Posterior cingulate gyrus (tissue), 11 donors: ENCODE results near the gene TNRC18.
A peak's percentile ranks its signal among the peaks of the same experiment; 100 is the strongest.

Experiments
- DNase-seq, 10 donors: peaks; one replicate each; pipeline versions ENCODE4 v3.0.0 to v3.0.0-alpha.2; 2020 to 2021; ENCODE audit warnings: mixed read lengths in 3 of 10
- intact Hi-C: fragments of 100-400 bp; cut with DNase I; formaldehyde crosslinking; loops from one replicate; pipeline ENCODE4 v1.15.1; 2023

TNRC18 gene

GRCh38 chr7:5452937-5453540, 29.4 kb upstream of the TNRC18 start:
- intact Hi-C loops = no loop called here
- DNase-seq = peak in 3 of 10 donors; percentile 33 to 91 (median 77)

DNA sequence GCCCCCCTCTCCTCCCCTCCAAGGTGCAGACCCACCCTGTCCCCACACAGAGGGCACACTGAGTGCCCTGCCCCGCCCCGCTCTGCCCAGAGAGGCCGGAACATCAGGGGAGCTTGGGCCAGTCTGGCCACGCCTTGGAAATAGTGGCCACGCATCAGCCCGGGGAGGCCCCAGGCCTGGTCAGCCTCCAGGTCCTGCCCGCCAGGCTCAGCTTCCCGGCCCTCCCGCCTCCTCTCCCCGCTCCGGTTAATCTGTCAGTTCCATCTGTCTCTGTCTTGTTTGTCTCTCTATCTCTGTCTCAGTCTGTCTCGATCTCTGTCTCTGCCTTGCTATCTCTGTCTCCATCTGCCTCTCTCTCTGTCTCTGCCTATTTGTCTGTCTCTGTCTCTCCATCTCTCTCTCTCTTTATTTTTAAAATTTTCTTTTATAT, 28.9 kb upstream of the TNRC18 start:
- DNase-seq = peak in 1 of 10 donors; percentile 40
- intact Hi-C loops = no loop called here

DNA sequence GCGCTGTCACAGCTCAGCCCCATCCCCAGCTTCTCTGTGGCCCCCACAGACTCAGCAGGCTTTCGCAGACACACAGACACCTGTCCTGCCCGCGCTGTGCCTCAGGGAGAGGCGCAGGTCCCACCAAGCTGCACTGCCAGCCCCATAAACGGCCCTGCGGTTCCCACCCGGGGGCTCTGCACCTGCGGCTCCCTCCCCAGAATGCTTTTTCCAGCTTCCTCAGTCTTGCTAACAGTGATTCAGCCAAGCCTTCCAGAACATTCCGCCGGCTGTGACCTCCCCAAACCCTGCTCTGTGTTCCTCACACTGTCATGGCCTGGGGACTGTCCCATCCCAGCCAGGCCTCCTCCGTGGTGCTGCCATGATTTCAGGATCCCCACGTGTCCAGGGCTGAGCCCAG, 27.8 kb upstream of the TNRC18 start:
- DNase-seq = no peak
- intact Hi-C loops = no loop called here

- intact Hi-C loops = loop anchor here (1.0 kb wide), 2 partner anchors 84 to 210 kb away; no protein-coding TSS in a partner anchor
- DNase-seq = peak in 9 of 10 donors; percentile 62 to 95 (median 69)
Observed at GRCh38 chr7:5450549-5451327, 27.1 kb upstream of the TNRC18 start.

DNA sequence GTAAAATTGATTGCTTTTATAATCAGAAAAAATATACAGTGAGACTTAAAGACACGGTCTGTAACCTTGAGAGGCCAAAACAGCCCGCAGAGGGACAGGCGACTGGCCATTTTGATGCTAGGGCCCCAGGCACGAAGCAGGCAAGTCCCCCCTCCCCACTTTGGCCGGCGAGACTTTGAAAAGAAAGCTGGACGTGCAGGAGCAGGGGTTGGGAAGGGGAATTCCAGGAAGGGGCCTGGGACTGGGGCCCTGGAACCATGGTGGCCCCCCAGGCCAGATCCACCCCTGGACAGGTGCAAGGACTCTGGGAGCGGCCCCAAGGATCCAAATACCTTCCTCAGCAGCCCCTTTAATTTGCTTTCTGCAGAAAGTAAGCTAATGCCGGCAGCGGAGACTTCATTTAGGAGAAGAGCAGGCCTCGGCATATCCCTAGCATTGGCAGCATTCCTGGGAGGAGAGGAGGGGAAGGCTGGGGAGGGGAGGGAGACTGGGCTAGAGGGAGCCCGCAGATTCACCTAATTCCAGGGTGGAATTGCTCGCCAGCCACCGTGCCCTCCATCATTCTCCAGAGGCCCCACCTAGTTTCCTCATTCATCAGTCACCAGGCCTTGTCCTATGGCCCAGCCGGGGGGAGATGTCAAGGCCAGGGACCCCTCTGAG, 24.9 kb upstream of the TNRC18 start:
- peak in 1 of 10 donors; percentile 39 for DNase-seq
- intact Hi-C loops = no loop called here

DNA sequence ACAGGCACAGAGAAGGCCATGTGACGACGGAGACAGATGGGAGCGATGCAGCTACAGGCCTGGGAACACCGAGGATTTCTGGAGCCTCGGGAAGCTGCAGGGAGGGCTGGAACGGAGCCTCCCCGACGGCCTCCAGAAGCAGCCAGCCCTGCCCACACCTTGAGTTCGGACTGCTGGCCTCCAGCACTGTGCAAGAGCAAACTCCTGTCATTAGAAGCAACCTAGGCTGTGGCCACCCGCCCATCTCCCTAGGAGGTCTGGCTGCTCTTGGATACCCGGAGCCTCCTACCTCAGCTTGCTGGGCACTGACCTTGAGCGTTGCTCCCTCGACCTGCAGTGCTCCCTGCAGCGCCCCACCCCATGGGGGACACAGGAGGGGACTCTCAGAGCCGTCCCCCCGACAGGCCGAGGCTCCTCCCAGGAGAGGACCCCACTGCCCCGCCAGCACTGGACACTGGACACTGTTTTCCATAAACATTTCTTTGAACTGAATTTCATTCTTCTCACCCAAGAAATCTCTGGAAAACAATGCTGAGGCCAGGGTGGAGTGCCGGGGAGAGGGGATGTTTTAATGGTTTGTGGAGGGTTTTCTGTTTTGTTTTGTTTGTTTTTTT, 22.5 kb upstream of the TNRC18 start:
- peak in 2 of 10 donors; percentile 34 to 90 for DNase-seq
- intact Hi-C loops = no loop called here

DNA sequence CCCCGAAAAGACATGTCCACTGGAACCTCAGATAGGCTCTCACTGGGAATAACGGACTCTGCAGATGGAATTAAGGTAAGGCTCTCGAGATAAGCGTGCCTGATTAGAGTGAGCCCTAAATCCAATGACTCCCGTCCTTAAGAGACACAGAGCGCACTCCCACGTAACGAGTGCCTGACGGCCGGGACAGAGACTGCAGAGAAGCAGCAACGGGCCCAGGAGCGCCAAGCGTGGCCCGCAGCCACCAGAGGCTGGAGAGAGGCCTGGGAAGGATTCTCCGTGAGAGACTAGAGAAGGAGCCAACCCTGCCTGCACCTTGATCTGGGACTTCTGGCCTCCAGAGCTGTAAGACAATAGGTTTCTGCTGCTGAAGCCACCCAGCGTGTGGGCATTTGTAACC, 20.0 kb upstream of the TNRC18 start:
- intact Hi-C loops = no loop called here
- no peak for DNase-seq

- DNase-seq = no peak
- intact Hi-C loops = no loop called here
Observed at GRCh38 chr7:5442757-5443305, 19.2 kb upstream of the TNRC18 start.

- DNase-seq = no peak
- intact Hi-C loops = no loop called here
Observed at GRCh38 chr7:5441840-5442503, 18.3 kb upstream of the TNRC18 start.

GRCh38 chr7:5439572-5440496, 16.2 kb upstream of the TNRC18 start:
- intact Hi-C loops = no loop called here
- peak in 1 of 10 donors; percentile 69 for DNase-seq

GRCh38 chr7:5439209-5439571, 15.6 kb upstream of the TNRC18 start:
- DNase-seq = no peak
- intact Hi-C loops = no loop called here

DNA sequence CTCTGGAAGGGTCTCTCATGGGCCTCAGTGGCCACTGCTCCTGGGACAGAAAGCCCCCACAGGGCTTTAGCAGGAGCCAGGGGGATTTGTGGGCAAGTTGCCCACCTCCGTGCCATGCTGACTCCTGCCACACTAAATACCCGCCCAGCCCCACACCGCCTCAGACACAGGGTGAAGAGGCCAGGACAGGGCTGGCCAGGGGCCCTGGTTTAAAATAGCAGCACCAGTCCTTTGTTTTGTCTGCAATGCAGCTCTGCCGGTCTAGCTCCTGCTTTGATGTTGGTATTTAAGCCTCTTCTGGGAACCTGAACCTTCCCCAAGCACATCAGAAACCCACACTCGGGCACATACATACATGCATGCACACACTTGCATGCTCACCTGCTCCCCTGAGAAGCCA, 14.4 kb upstream of the TNRC18 start:
- intact Hi-C loops = no loop called here
- DNase-seq = no peak

DNA sequence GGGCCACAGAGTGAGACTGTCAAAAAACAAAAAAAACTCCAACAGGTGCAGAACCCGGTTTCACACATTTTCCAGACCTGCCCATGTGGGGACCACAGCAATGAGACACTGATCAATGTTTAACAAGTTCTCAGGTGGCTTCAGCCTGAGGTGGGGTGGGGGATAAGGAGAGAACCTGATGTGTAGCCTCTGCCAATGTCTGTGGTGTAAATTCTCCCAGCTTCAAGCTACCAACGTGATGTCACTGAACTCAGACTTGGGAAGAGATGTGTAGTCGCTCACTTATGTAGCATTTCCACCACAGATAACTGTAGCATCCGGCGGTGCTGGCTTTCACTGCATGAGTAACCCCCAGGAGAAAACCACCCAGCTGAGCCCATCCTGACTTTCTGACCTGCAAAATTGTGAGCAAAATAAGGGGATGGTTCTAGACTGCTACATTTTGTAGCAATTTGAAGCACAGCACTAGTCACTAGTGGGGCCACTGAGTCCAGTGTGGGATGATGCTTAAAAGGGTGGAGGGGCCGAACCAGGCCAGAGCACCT, 13.8 kb upstream of the TNRC18 start:
- DNase-seq = no peak
- intact Hi-C loops = no loop called here

- intact Hi-C loops = no loop called here
- DNase-seq = no peak
Observed at GRCh38 chr7:5436003-5436678, 12.5 kb upstream of the TNRC18 start.

DNA sequence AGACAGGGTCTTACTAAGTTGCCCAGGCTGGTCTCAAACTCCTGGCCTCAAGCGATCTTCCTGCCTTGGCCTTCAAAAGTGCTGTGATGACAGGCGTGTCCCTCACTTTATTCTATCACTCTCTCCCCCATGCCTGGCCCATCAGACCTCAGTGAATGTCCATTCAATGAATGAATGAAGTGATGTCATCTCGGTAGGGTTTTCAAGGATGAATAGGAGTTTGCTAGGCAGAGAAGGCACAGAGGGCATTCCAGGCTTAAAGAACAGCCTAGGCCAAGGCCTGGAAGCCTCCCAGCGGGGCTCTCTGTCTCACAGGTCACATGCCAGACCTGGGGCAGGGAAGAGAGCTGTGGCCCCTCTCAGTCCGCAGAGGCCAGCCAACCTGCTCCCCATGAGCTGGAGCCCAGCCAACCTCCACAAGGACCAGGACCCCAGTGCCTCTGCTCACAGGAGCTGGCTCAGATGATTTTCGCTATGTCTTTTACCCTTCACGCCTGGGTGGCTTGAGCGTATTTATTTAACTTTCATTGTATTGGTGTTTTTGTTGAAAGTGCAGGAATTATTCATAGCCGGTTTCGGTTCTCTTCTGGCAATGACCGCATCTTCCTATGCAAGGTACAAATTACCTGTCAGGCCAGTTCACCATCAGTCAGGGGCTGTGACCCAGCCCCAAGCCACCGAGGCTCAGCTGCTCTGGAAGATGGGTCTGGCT, 11.8 kb upstream of the TNRC18 start:
- no peak for DNase-seq
- intact Hi-C loops = no loop called here

DNA sequence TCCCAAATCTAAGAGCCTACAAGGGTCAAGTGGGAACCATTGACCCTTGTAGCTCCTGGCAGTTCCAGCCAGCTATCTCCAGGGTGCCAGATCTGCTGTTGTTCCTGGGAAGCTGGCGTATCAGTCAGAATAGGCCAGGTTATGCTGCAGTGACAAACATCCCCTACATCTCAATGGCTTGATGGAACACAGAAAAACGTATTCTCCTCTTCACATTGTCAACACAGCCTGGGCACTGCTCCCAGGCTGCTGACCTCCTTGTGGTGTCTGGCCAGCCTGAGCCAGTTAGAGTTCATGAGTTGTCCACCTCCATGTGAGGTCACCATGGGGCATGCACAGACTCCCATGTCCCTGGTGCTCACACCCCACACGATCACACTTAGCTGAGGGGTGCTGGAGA, 9.5 kb upstream of the TNRC18 start:
- no peak for DNase-seq
- intact Hi-C loops = no loop called here

GRCh38 chr7:5432691-5433090, 9.1 kb upstream of the TNRC18 start:
- no peak for DNase-seq
- intact Hi-C loops = no loop called here

- no peak for DNase-seq
- intact Hi-C loops = no loop called here
Observed at GRCh38 chr7:5431560-5432015, 8.0 kb upstream of the TNRC18 start.
